Dendritic cell treated with granulocyte-macrophage colony-stimulating factor and Interleukin-4, amounts not matched to agents 40 ng/mL and 50 ng/mL, for 4 days (primary cell): ENCODE measurements around the gene LBP.

Experiments used
- H3K27ac Mint-ChIP-seq: one replicate; pipeline ENCODE4 v1.8.0; 2022; ENCODE audit warnings: mild to moderate bottlenecking, mixed read lengths
- H3K27me3 Mint-ChIP-seq: one replicate; pipeline ENCODE4 v1.8.0; 2022; ENCODE audit warnings: mild to moderate bottlenecking, mixed read lengths
- H3K36me3 Mint-ChIP-seq: one replicate; pipeline ENCODE4 v1.8.0; 2022; ENCODE audit warnings: low read depth, mixed read lengths
- H3K4me1 Mint-ChIP-seq: one replicate; pipeline ENCODE4 v1.8.0; 2022; ENCODE audit warnings: low read depth, mixed read lengths
- H3K4me3 Mint-ChIP-seq: one replicate; pipeline ENCODE4 v1.8.0; 2022; ENCODE audit warnings: mild to moderate bottlenecking, moderate library complexity, mixed read lengths
- H3K9me3 Mint-ChIP-seq: one replicate; pipeline ENCODE4 v1.8.0; 2022; ENCODE audit warnings: mixed read lengths
- intact Hi-C: fragments of 100-400 bp; cut with micrococcal nuclease; formaldehyde crosslinking; loops from one replicate; pipeline ENCODE4 v1.15.0; 2022

Gene LBP

GRCh38 chr20:38346247-38346651, at the start of gene LBP:
TSS of gene LBP (plus strand) at chr20:38346482. CDS start at chr20:38346517, 35 bp downstream.
- Mint-ChIP-seq H3K4me1 (peaks cover 5% of the 10 kb centered on the region), H3K4me3 (no peak within 1 kb of the TSS), H3K9me3 (no peaks in the 10 kb centered on the region), H3K27ac (no peak within 1 kb of the TSS), H3K36me3 (no peaks in the 10 kb centered on the region), H3K27me3 (peaks cover 37% of the 10 kb centered on the region)
- intact Hi-C loops, result no loop called here

DNA sequence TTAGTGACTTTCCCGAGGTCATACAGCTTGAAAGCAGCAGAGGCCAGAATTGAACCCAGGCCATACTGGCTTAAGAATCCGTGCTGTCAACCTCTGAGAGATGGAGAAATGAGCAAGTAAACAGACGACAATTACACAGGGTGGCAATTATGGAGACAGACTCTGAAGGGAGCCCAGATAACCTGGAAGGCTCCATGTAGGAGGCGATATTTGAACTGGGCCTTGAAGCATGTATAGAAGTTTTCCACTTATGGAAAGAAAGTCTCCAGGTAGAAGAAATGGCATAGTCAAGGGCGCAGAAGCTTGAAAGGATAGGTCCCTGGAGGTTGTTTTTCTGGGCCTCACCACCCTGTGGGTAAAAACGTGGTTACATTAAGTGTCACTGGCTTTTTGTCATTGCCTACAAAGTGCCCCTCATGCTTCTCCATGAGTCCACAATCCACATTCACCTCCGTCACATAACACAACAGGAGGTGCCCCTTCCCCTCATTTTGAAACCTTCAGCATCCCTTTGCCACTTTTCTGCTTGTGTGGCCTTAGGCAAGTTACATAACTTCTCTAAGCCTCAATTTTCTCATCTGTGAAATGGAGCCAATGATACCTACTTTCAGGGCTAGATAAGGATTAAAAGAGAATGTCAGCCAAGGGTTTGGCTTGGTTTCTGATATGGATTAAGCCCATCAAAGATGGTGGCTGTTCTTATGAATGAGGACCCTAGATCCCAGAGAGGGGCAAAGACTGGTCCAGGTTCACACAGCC, 48.2 kb upstream of the LBP start:
- intact Hi-C loops, result no loop called here
- no peak overlapping the region for H3K4me3 Mint-ChIP-seq
- H3K9me3 Mint-ChIP-seq, result no peaks in the 10 kb centered on the region
- peaks cover 79% of the 10 kb centered on the region for H3K4me1 Mint-ChIP-seq
- H3K27me3 Mint-ChIP-seq, result peaks cover 24% of the 10 kb centered on the region
- H3K27ac Mint-ChIP-seq, result no peak overlapping the region
- H3K36me3 Mint-ChIP-seq, result no peaks in the 10 kb centered on the region

DNA sequence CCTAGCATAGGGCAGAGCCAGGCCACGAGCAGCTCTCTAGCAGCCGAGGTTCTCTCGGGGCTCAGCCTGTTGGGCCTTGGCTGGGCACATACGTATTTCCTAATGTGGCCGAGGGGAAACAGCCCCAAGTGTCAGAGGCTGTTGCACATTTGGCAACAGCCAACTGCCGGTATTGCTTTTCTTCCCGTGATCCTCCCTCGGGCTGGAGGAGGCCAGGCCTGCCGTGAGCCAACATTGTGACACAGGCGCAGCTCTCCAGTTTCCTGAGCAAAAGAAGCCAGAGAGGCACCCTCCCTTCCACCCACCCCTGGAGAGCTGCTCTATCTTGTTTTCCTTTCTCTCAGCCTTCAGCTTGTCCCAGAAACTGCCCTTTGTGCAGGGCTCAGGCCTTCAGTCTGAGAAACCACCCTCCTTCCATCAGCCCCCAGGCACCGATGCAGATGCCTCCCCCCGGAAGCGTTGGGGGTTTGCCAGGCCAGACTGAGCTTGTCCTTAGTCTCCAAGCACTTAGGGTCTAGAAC, 47.5 kb upstream of the LBP start:
- Mint-ChIP-seq H3K4me1 (peaks cover 80% of the 10 kb centered on the region), H3K4me3 (no peak overlapping the region), H3K36me3 (no peaks in the 10 kb centered on the region), H3K9me3 (no peaks in the 10 kb centered on the region), H3K27me3 (peaks cover 27% of the 10 kb centered on the region), H3K27ac (peak overlapping the region; percentile 60)
- intact Hi-C loops, result no loop called here

- Mint-ChIP-seq H3K27me3 (peaks cover 27% of the 10 kb centered on the region), H3K27ac (no peak overlapping the region), H3K4me3 (no peak overlapping the region), H3K9me3 (no peaks in the 10 kb centered on the region), H3K4me1 (peaks cover 80% of the 10 kb centered on the region), H3K36me3 (no peaks in the 10 kb centered on the region)
- intact Hi-C loops, result no loop called here
Observed at GRCh38 chr20:38299963-38300362, 46.3 kb upstream of the LBP start.

- Mint-ChIP-seq H3K36me3 (no peaks in the 10 kb centered on the region), H3K27ac (no peak overlapping the region), H3K4me1 (peaks cover 80% of the 10 kb centered on the region), H3K27me3 (peaks cover 24% of the 10 kb centered on the region), H3K9me3 (no peaks in the 10 kb centered on the region), H3K4me3 (no peak overlapping the region)
- intact Hi-C loops, result no loop called here
Observed at GRCh38 chr20:38300438-38300837, 45.8 kb upstream of the LBP start.

DNA sequence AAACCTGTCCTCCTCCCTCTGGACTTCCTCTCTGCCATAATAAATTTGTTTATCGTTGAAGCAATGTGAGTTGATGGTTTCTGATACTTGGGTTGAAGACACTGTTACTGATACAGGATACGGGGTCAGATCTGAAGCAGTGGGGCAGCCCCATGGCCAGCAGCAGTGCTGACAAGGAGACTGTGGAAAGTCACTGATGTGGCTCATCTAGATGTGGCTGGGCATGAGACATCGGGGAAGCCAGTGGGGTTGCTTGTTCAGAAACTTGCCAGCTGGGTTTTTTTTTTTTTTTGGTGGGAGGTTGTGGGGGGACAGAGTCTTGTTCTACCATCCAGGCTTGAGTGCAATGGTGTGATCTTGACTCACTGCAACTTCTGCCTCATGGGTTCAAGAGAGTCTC, 45.0 kb upstream of the LBP start:
- intact Hi-C loops, result no loop called here
- Mint-ChIP-seq H3K4me3 (no peak overlapping the region), H3K27me3 (peaks cover 22% of the 10 kb centered on the region), H3K27ac (no peak overlapping the region), H3K4me1 (peaks cover 76% of the 10 kb centered on the region), H3K9me3 (no peaks in the 10 kb centered on the region), H3K36me3 (no peaks in the 10 kb centered on the region)

GRCh38 chr20:38302786-38303185, 43.5 kb upstream of the LBP start:
- no peak overlapping the region for H3K27ac Mint-ChIP-seq
- peaks cover 83% of the 10 kb centered on the region for H3K4me1 Mint-ChIP-seq
- peaks cover 19% of the 10 kb centered on the region for H3K27me3 Mint-ChIP-seq
- intact Hi-C loops, result no loop called here
- no peaks in the 10 kb centered on the region for H3K36me3 Mint-ChIP-seq
- no peaks in the 10 kb centered on the region for H3K9me3 Mint-ChIP-seq
- no peak overlapping the region for H3K4me3 Mint-ChIP-seq

GRCh38 chr20:38303908-38304379, 42.3 kb upstream of the LBP start, which contains the start of gene BPI:
TSS of gene BPI (plus strand) at chr20:38304156. CDS start at chr20:38304224, 68 bp downstream.
- H3K4me1 Mint-ChIP-seq, result peaks cover 78% of the 10 kb centered on the region
- intact Hi-C loops, result no loop called here
- H3K4me3 Mint-ChIP-seq, result peak within 1 kb of the TSS; percentile 10
- peak within 1 kb of the TSS; percentile 59 for H3K27ac Mint-ChIP-seq
- no peaks in the 10 kb centered on the region for H3K9me3 Mint-ChIP-seq
- peaks cover 19% of the 10 kb centered on the region for H3K27me3 Mint-ChIP-seq
- H3K36me3 Mint-ChIP-seq, result no peaks in the 10 kb centered on the region

- Mint-ChIP-seq H3K4me3 (no peak overlapping the region), H3K4me1 (peaks cover 71% of the 10 kb centered on the region), H3K9me3 (no peaks in the 10 kb centered on the region), H3K27me3 (peaks cover 23% of the 10 kb centered on the region), H3K36me3 (no peaks in the 10 kb centered on the region), H3K27ac (peak overlapping the region; percentile 59)
- intact Hi-C loops, result loop anchor here (1.0 kb wide), 1 partner anchor 76 kb away; no protein-coding TSS in a partner anchor
Observed at GRCh38 chr20:38304845-38305447, 41.3 kb upstream of the LBP start.

DNA sequence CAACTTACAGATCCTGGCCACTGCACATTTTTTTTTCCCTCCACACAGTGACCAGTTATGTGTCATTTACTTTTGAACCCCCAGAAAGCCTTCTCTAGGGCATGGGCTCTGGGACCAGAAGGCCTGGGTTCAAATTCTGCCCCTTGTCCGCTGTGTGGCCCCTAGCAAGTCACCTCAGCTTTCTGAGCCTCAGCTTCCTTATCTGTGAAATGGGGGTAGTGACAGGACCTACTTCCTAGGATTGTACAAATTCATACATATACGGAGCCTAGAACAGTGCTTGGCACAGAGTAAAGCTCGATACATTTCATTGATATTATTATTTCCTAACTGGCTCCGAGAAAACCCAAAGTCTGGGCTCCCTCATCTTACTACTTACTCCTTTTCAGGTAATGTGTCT, 40.7 kb upstream of the LBP start:
- no peak overlapping the region for H3K4me3 Mint-ChIP-seq

DNA sequence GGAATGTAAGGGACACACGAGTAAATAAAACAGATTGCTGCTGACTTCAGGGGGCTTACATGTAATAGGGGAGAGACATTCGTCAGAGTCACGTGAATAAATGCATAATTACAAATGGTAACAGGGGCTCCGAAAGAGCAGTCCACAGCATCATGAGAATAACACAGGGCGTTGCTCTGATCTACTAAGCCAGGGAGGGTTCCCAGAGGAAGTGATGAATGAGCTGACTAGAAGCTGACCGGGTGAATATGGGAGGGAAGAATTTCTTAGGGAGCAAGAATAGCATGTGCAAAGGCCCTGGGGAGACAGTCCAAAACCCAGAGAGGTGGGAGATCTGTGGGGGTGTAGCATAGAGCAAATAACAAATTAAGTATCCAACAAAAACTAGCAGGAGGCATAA, 39.9 kb upstream of the LBP start:
- H3K9me3 Mint-ChIP-seq, result no peaks in the 10 kb centered on the region
- no peaks in the 10 kb centered on the region for H3K36me3 Mint-ChIP-seq
- no peak overlapping the region for H3K27ac Mint-ChIP-seq
- peaks cover 58% of the 10 kb centered on the region for H3K4me1 Mint-ChIP-seq
- intact Hi-C loops, result no loop called here
- H3K4me3 Mint-ChIP-seq, result no peak overlapping the region
- peaks cover 35% of the 10 kb centered on the region for H3K27me3 Mint-ChIP-seq

More for the DNA sequence above, 40.7 kb upstream of the LBP start:
- H3K27ac Mint-ChIP-seq, result no peak overlapping the region
- peaks cover 29% of the 10 kb centered on the region for H3K27me3 Mint-ChIP-seq
- intact Hi-C loops, result loop anchor here (1.0 kb wide), 1 partner anchor 76 kb away; no protein-coding TSS in a partner anchor
- H3K4me1 Mint-ChIP-seq, result peaks cover 65% of the 10 kb centered on the region
- H3K9me3 Mint-ChIP-seq, result no peaks in the 10 kb centered on the region
- no peaks in the 10 kb centered on the region for H3K36me3 Mint-ChIP-seq

GRCh38 chr20:38307371-38308046, 38.8 kb upstream of the LBP start:
- H3K4me1 Mint-ChIP-seq, result peaks cover 53% of the 10 kb centered on the region
- H3K27ac Mint-ChIP-seq, result peak overlapping the region; percentile 60
- H3K4me3 Mint-ChIP-seq, result no peak overlapping the region
- H3K27me3 Mint-ChIP-seq, result peaks cover 40% of the 10 kb centered on the region
- H3K36me3 Mint-ChIP-seq, result no peaks in the 10 kb centered on the region
- H3K9me3 Mint-ChIP-seq, result no peaks in the 10 kb centered on the region
- intact Hi-C loops, result no loop called here

DNA sequence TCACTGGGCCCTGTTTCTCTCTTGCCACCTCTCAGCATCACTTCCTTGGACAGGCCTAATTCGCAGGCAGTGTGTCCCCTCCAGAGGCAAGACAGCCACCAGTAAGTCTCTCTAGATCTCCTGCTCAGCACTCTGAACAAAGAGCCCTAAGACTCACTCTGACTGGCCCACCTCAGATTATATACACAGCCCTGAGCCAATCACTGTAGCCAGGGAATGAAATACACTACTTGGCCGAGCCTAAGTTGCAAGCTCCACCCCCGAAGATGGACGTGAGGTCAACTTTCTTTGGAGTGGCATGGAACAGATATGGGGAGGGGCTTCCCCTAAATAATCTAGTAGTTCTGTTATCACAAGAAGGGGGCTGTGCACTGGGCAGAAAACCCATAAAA, 38.2 kb upstream of the LBP start:
- peaks cover 36% of the 10 kb centered on the region for H3K27me3 Mint-ChIP-seq
- intact Hi-C loops, result no loop called here

DNA sequence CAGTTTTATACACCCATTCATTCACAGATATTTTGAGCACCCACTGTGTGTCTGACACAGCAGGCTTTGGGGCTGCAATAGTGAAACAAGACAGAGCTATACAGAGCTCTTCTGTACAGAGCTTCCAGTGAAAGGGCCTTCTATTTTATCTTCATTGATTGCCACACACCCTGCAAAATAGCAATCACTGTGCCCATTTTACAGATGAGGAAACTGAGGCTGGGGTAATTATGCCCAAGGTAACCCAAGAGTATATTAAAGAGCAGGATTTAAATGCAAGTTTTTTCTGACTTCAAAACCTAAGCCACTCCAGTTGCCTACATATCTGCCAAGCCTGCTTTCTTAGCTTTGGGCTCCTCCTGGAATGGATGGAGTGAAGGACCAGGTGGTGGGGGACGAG, 37.8 kb upstream of the LBP start:
- no peak overlapping the region for H3K27ac Mint-ChIP-seq
- peaks cover 32% of the 10 kb centered on the region for H3K27me3 Mint-ChIP-seq
- H3K36me3 Mint-ChIP-seq, result no peaks in the 10 kb centered on the region
- no peak overlapping the region for H3K4me3 Mint-ChIP-seq
- H3K4me1 Mint-ChIP-seq, result peaks cover 44% of the 10 kb centered on the region
- no peaks in the 10 kb centered on the region for H3K9me3 Mint-ChIP-seq
- intact Hi-C loops, result no loop called here

More for the DNA sequence above, 38.2 kb upstream of the LBP start:
- Mint-ChIP-seq H3K4me3 (no peak overlapping the region), H3K9me3 (no peaks in the 10 kb centered on the region), H3K36me3 (no peaks in the 10 kb centered on the region), H3K4me1 (peaks cover 48% of the 10 kb centered on the region), H3K27ac (peak overlapping the region; percentile 60)
